Activated naive CD8-positive, alpha-beta T cell treated with anti-CD3 and anti-CD28 coated beads for 36 hours (primary cell): ENCODE data around the gene PRDX4. TPM values are rescaled to one million over a fixed set of nuclear protein-coding genes. Genes with fewer than 3 reads are reported as not detected.

Experiments
- DNase-seq: peaks from one replicate; pipeline ENCODE4 v3.0.0; 2021
- H3K27ac Mint-ChIP-seq: one replicate; pipeline ENCODE4 v1.8.0; 2022; ENCODE audit warnings: mild to moderate bottlenecking, moderate library complexity, mixed read lengths
- H3K27me3 Mint-ChIP-seq: one replicate; pipeline ENCODE4 v1.8.0; 2022; ENCODE audit warnings: mild to moderate bottlenecking, mixed read lengths
- H3K36me3 Mint-ChIP-seq: one replicate; pipeline ENCODE4 v1.8.0; 2021; ENCODE audit warnings: mild to moderate bottlenecking, mixed read lengths
- H3K4me1 Mint-ChIP-seq: one replicate; pipeline ENCODE4 v1.8.0; 2021; ENCODE audit warnings: mixed read lengths
- H3K4me3 Mint-ChIP-seq: one replicate; pipeline ENCODE4 v1.8.0; 2022; ENCODE audit warnings: mild to moderate bottlenecking, moderate library complexity, mixed read lengths
- H3K9me3 Mint-ChIP-seq: one replicate; pipeline ENCODE4 v1.8.0; 2022; ENCODE audit warnings: mixed read lengths
- total RNA-seq, 2 experiments: library from RNA; stranded (reverse); gene quantifications; one replicate each; pipeline ENCODE4 v1.2.3, GENCODE V29; 2021

PRDX4 gene
- total RNA-seq, 2 experiments from 2014 or later = 46.6 to 46.9 TPM

DNA sequence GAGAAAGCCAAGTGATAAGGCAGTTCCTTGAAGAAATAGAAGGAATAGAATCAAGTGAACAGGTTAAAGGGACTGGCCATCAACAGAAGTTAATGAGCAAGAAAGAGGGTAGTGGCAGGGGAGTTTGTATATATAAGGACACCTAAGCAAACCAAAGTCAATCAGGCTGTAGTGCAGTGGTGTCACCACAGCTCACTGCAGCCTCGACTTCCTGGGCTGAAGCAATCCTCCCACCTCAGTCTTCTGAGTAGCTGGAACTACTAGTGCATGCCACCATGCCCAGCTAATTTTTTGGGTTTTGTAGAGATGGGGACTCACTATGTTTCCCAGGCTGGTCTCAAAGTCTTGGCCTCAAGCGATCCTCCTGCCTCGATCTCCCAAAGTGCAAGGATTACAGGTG, 59.9 kb downstream of the PRDX4 start:
- Mint-ChIP-seq H3K4me3 (no peak overlapping the region), H3K4me1 (no peaks in the 10 kb centered on the region), H3K9me3 (no peaks in the 10 kb centered on the region), H3K27ac (no peak overlapping the region), H3K36me3 (peaks cover 11% of the 10 kb centered on the region), H3K27me3 (no peaks in the 10 kb centered on the region)
- no peak for DNase-seq

DNA sequence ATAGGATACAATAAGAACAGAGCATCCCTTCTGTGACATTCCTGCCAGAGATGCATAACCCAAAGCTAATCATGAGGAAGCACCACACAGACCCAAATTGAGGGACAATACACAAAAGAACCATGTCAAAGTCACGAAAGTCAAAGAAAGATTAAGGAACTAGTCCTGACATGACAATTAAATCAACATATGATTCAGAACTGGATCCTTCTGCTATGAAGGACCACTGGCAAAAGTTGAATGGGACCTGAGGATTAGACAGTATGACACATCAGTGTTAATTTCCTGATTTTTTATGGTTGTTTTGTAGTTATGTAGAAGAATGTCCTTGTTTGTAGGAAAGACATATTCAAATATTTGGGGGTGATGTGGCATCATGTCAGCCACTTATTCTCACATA, 61.9 kb downstream of the PRDX4 start:
- DNase-seq = no peak
- peaks cover 9% of the 10 kb centered on the region for H3K4me1 Mint-ChIP-seq
- no peak overlapping the region for H3K27ac Mint-ChIP-seq
- no peak overlapping the region for H3K4me3 Mint-ChIP-seq
- H3K27me3 Mint-ChIP-seq = no peaks in the 10 kb centered on the region
- no peaks in the 10 kb centered on the region for H3K9me3 Mint-ChIP-seq
- peaks cover 11% of the 10 kb centered on the region for H3K36me3 Mint-ChIP-seq

DNA sequence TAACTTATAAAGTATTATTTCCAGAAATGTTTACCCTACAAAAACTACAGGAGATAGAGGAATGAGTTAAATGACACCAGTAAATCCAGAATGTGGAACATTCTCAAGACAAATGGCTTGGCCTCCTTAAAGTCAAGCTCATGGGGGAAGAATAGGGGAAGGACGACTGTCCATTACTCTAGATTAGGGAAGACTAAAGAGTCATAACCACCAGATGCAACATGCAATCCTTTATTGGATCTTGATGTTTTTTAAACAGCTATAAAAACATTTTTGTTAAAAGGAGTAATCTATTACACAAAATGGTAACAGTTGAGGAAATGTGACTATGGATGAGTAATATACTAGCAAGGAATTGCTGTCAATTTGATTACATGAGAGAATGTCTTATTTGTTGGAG, 64.7 kb downstream of the PRDX4 start:
- H3K36me3 Mint-ChIP-seq = peaks cover 8% of the 10 kb centered on the region
- peaks cover 15% of the 10 kb centered on the region for H3K4me1 Mint-ChIP-seq
- H3K27ac Mint-ChIP-seq = no peak overlapping the region
- H3K9me3 Mint-ChIP-seq = no peaks in the 10 kb centered on the region
- H3K27me3 Mint-ChIP-seq = no peaks in the 10 kb centered on the region
- no peak for DNase-seq
- H3K4me3 Mint-ChIP-seq = no peak overlapping the region

DNA sequence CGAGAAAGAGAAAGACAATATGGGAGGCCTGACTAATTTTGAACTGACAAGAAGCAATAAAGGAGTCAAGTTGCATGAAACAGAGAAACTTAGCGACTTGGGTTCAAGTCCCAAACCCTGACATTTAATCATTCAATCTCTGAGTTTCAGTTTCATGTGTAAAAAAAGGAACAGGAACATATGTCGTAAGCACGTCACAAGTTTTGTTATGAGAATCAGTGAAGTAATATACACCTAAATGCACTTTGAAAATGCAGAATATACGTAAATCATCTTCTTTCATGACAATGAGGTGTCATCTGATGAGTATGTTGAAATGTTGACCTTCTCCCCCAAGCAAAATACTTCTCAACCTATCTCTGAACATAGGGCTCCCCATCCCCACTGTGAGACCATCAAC, 65.4 kb downstream of the PRDX4 start:
- no peaks in the 10 kb centered on the region for H3K27me3 Mint-ChIP-seq
- H3K4me3 Mint-ChIP-seq = no peak overlapping the region
- H3K36me3 Mint-ChIP-seq = peaks cover 8% of the 10 kb centered on the region
- DNase-seq = no peak
- H3K4me1 Mint-ChIP-seq = peaks cover 15% of the 10 kb centered on the region
- H3K9me3 Mint-ChIP-seq = no peaks in the 10 kb centered on the region
- H3K27ac Mint-ChIP-seq = peak overlapping the region; percentile 76

Other genes with a start within 250 kb of the PRDX4 start
- 10 to 100 TPM; 22.1 to 23.1 TPM for gene ACOT9, start 75.8 kb downstream of the PRDX4 start, total RNA-seq
- gene SAT1, start 115.7 kb downstream of the PRDX4 start, total RNA-seq = 10 to 100 TPM; 70.5 to 71.8 TPM
- 10 to 100 TPM; 31.7 to 38.5 TPM for gene APOO, start 240.4 kb downstream of the PRDX4 start, total RNA-seq
- under 1 TPM in 1 of 2 experiments, not detected in 1; 0.24 TPM for gene CXorf58, start 240.5 kb downstream of the PRDX4 start, total RNA-seq